ENCODE measurements around the gene SEMA4G. TPM values are rescaled to one million over a fixed set of nuclear protein-coding genes. Genes with fewer than 3 reads are reported as not detected.
A peak's percentile ranks its signal among the peaks of the same experiment; 100 is the strongest.

The SEMA4G gene
- polyA plus RNA-seq, 2 of the 4 experiments (the other 2 are of a cell fraction) = 13.5 to 17.4 TPM

DNA sequence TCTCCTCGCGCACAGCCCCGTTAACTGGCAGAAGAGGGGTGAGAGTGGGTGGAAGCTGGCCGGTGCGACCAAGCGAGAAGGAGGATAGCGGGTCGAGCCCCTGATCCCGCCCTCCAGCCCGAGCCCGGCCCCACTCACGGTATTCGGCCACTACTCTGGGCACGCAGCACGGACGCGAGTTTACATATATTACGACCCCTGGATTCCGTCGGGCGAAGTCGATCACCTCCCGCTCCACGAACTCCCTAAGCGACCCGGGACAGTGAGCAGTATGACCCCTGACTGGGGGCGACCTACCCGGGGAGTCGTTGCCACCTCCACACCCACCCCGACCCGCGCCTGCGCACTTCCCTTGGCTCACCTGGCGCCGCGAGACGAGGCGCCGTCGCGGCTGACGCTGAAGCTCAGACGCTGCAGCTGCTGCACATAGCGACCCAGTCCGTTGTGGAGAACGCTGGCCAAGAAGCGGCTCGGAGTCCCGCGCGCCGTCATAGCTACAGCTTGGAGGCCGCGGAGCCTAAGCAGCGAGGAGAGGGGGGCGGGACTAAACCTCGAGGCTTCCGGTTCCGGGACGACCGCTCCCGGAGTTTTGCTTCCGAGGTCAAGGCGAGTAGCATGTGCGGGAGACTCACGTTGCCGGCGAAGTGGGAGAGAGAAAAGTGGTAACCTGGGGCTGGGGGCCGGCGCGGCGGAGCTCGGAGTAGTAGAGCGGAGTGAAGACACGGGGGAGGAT is 17.8 kb downstream of the SEMA4G start, which contains the start of the genes MRPL43 and TWNK (continued):
- TF ChIP-seq, protein P1, sequence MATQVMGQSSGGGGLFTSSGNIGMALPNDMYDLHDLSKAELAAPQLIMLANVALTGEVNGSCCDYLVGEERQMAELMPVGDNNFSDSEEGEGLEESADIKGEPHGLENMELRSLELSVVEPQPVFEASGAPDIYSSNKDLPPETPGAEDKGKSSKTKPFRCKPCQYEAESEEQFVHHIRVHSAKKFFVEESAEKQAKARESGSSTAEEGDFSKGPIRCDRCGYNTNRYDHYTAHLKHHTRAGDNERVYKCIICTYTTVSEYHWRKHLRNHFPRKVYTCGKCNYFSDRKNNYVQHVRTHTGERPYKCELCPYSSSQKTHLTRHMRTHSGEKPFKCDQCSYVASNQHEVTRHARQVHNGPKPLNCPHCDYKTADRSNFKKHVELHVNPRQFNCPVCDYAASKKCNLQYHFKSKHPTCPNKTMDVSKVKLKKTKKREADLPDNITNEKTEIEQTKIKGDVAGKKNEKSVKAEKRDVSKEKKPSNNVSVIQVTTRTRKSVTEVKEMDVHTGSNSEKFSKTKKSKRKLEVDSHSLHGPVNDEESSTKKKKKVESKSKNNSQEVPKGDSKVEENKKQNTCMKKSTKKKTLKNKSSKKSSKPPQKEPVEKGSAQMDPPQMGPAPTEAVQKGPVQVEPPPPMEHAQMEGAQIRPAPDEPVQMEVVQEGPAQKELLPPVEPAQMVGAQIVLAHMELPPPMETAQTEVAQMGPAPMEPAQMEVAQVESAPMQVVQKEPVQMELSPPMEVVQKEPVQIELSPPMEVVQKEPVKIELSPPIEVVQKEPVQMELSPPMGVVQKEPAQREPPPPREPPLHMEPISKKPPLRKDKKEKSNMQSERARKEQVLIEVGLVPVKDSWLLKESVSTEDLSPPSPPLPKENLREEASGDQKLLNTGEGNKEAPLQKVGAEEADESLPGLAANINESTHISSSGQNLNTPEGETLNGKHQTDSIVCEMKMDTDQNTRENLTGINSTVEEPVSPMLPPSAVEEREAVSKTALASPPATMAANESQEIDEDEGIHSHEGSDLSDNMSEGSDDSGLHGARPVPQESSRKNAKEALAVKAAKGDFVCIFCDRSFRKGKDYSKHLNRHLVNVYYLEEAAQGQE (IDR thresholded peaks at IDR 0.05) = no peak
- TF ChIP-seq CHD4 (IDR thresholded peaks at IDR 0.05; ENCODE audit: borderline replicate concordance) = no peak
- TF ChIP-seq, protein P2, sequence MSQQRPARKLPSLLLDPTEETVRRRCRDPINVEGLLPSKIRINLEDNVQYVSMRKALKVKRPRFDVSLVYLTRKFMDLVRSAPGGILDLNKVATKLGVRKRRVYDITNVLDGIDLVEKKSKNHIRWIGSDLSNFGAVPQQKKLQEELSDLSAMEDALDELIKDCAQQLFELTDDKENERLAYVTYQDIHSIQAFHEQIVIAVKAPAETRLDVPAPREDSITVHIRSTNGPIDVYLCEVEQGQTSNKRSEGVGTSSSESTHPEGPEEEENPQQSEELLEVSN (IDR thresholded peaks at IDR 0.05; ENCODE audit: borderline replicate concordance, low read depth) = peak; percentile 82; the same call in 1 of the 2 replicates
- peak; percentile 56; the same call in 1 of the 2 replicates for TF ChIP-seq PHF8 (IDR thresholded peaks at IDR 0.05; ENCODE audit: borderline replicate concordance, low read depth)
- no peak for TF ChIP-seq ZC3H11A (IDR thresholded peaks at IDR 0.05)

DNA sequence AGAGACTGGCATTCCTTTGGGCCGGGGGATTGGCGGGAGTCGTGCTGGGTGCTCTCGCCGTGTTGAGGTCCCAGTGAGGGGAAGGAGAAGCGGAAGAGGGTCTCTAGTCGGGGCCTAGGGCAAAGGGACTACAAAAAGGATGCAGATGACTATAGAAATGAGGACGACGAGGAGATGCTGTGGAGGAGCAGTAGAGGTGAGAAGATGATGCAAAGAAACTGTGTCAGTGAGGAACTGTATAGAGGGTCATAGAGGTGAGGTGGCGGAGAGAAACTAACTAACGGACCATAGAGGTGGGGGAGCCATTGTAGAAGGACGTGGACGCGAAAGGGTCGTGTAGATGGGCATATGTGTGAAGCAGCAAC is 18.4 kb downstream of the SEMA4G start:
- H3K4me1 ChIP-seq = peaks cover 31% of the 10 kb centered on the region
- no peaks in the 10 kb centered on the region for H3K9me3 ChIP-seq
- no peak for FAIRE-seq
- ChIA-PET CTCF (interaction anchor here (1.4 to 25.8 kb wide), 4 partner anchors 11 to 155 kb away, joined by 3 to 608 read pairs (median 196); partner anchors contain the start of gene LZTS2), POLR2A (interaction anchor here (1.0 to 1.8 kb wide), 4 partner anchors 9 to 73 kb away, joined by 3 to 6 read pairs (median 4); no protein-coding TSS in a partner anchor)
- peak overlapping the region; percentile 96 for H3K4me2 ChIP-seq
- no peak; a peak in 3 of 5 replicates for TF ChIP-seq JUN (IDR thresholded peaks at IDR 0.05)
- TF ChIP-seq KDM5A (IDR thresholded peaks at IDR 0.05) = 0 out of 2 replicates have a peak, but pooled peaks have one; percentile 14
- no peak for TF ChIP-seq NFE2L2 (conservative IDR thresholded peaks at IDR 0.05; ENCODE audit: low read length)
- TF ChIP-seq BHLHE40 (IDR thresholded peaks at IDR 0.05; ENCODE audit: low read depth, low read length) = no peak
- no peak for TF ChIP-seq PHF8 (IDR thresholded peaks at IDR 0.05; ENCODE audit: borderline replicate concordance, low read depth)
- peak overlapping the region; percentile 83 for H3K4me3 ChIP-seq
- no peak for DNase-seq (ENCODE audit: low read depth in 1 of 2, low spot score in 1 of 2)
- peak overlapping the region; percentile 96 to 97 for H3K27ac ChIP-seq
- 2% methylated on average over 15 of the region's 15 CpGs for WGBS (ENCODE audit: missing lambda C conversion rate)
- peak; percentile 14 to 33; a peak in 4 of 6 replicates for ATAC-seq

GRCh38 chr10:100988166-100988565 is 18.9 kb downstream of the SEMA4G start:
- TF ChIP-seq ZC3H11A (IDR thresholded peaks at IDR 0.05) = no peak
- no peak for TF ChIP-seq CBX8 (IDR thresholded peaks at IDR 0.05)
- CTCF ChIA-PET = interaction anchor here (1.0 to 25.8 kb wide), 6 partner anchors 10 to 154 kb away, joined by 3 to 608 read pairs (median 43); partner anchors contain the start of gene LZTS2
- no peak for FAIRE-seq
- H3K4me2 ChIP-seq = peak overlapping the region; percentile 96
- H3K9me3 ChIP-seq = no peaks in the 10 kb centered on the region
- POLR2A ChIA-PET = interaction anchor here (1.8 kb wide), 1 partner anchor 9 kb away, joined by 6 read pairs; no protein-coding TSS in a partner anchor
- H3K4me3 ChIP-seq = peak overlapping the region; percentile 83
- H3K4me1 ChIP-seq = peaks cover 31% of the 10 kb centered on the region
- peak overlapping the region; percentile 96 to 97 for H3K27ac ChIP-seq
- no peak for DNase-seq (ENCODE audit: low read depth in 1 of 2, low spot score in 1 of 2)
- ATAC-seq = no peak
- 67% methylated on average over 9 of the region's 10 CpGs for WGBS (ENCODE audit: missing lambda C conversion rate)

GRCh38 chr10:100989088-100989487 is 19.8 kb downstream of the SEMA4G start:
- WGBS (ENCODE audit: missing lambda C conversion rate) = 94% methylated on average over 21 of the region's 21 CpGs
- CTCF ChIA-PET = interaction anchor here (1.0 to 25.8 kb wide), 8 partner anchors 9 to 153 kb away, joined by 3 to 608 read pairs (median 44); partner anchors contain the start of genes LZTS2, PDZD7 and SFXN3
- no peak for ATAC-seq
- no peak overlapping the region for H3K27ac ChIP-seq
- peak overlapping the region; percentile 96 for H3K4me2 ChIP-seq
- H3K4me3 ChIP-seq = no peak overlapping the region
- no peak for DNase-seq (ENCODE audit: low read depth in 1 of 2, low spot score in 1 of 2)
- H3K9me3 ChIP-seq = no peaks in the 10 kb centered on the region
- FAIRE-seq = no peak
- POLR2A ChIA-PET = no interaction called here
- H3K4me1 ChIP-seq = peaks cover 31% of the 10 kb centered on the region
- TF ChIP-seq RCOR1 (IDR thresholded peaks at IDR 0.05; ENCODE audit: low read depth, low read length) (no peak), NR3C1 (IDR thresholded peaks at IDR 0.05) (no peak), FOSL2 (IDR thresholded peaks at IDR 0.05) (no peak), FOSL2 (CRISPR knock-in tag; IDR thresholded peaks at IDR 0.05) (no peak), ESRRA (IDR thresholded peaks at IDR 0.05; ENCODE audit: borderline replicate concordance, low read length) (no peak), KDM5A (IDR thresholded peaks at IDR 0.05) (no peak), HDAC2 (IDR thresholded peaks at IDR 0.05) (no peak), JUN (IDR thresholded peaks at IDR 0.05) (no peak)
- TF ChIP-seq, protein P3, sequence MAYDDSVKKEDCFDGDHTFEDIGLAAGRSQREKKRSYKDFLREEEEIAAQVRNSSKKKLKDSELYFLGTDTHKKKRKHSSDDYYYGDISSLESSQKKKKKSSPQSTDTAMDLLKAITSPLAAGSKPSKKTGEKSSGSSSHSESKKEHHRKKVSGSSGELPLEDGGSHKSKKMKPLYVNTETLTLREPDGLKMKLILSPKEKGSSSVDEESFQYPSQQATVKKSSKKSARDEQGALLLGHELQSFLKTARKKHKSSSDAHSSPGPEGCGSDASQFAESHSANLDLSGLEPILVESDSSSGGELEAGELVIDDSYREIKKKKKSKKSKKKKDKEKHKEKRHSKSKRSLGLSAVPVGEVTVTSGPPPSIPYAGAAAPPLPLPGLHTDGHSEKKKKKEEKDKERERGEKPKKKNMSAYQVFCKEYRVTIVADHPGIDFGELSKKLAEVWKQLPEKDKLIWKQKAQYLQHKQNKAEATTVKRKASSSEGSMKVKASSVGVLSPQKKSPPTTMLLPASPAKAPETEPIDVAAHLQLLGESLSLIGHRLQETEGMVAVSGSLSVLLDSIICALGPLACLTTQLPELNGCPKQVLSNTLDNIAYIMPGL (CRISPR knock-in tag; IDR thresholded peaks at IDR 0.05; ENCODE audit: borderline replicate concordance) = no peak
- TF ChIP-seq, protein P4, sequence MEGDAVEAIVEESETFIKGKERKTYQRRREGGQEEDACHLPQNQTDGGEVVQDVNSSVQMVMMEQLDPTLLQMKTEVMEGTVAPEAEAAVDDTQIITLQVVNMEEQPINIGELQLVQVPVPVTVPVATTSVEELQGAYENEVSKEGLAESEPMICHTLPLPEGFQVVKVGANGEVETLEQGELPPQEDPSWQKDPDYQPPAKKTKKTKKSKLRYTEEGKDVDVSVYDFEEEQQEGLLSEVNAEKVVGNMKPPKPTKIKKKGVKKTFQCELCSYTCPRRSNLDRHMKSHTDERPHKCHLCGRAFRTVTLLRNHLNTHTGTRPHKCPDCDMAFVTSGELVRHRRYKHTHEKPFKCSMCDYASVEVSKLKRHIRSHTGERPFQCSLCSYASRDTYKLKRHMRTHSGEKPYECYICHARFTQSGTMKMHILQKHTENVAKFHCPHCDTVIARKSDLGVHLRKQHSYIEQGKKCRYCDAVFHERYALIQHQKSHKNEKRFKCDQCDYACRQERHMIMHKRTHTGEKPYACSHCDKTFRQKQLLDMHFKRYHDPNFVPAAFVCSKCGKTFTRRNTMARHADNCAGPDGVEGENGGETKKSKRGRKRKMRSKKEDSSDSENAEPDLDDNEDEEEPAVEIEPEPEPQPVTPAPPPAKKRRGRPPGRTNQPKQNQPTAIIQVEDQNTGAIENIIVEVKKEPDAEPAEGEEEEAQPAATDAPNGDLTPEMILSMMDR (IDR thresholded peaks at IDR 0.05) = no peak
- TF ChIP-seq, protein P2 (IDR thresholded peaks at IDR 0.05; ENCODE audit: borderline replicate concordance, low read depth) = no peak
- TF ChIP-seq, protein P5, sequence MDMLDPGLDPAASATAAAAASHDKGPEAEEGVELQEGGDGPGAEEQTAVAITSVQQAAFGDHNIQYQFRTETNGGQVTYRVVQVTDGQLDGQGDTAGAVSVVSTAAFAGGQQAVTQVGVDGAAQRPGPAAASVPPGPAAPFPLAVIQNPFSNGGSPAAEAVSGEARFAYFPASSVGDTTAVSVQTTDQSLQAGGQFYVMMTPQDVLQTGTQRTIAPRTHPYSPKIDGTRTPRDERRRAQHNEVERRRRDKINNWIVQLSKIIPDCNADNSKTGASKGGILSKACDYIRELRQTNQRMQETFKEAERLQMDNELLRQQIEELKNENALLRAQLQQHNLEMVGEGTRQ (IDR thresholded peaks at IDR 0.05) = no peak

Measured in A549 (cell line).